Measurements from ENCODE around the gene PLLP.
A peak's percentile ranks its signal among the peaks of the same experiment; 100 is the strongest.
"Not testable (repeated sequence)": the region's sequence is repeated elsewhere in the genome, so short reads cannot be mapped to it uniquely, and the experiment has no call there.

The PLLP gene

GRCh38 chr16:57301126-57301817 is 16.8 kb upstream of the PLLP start:
- FAIRE-seq = no peak

GRCh38 chr16:57300387-57301125 is 16.1 kb upstream of the PLLP start:
- FAIRE-seq = peak; percentile 93

- FAIRE-seq = no peak
Measured at GRCh38 chr16:57299719-57300386, 15.4 kb upstream of the PLLP start.

GRCh38 chr16:57299009-57299718 is 14.7 kb upstream of the PLLP start:
- no peak for FAIRE-seq

- FAIRE-seq = no peak
Measured at GRCh38 chr16:57297856-57298255, 13.4 kb upstream of the PLLP start.

- no peak for FAIRE-seq
Measured at GRCh38 chr16:57289391-57290257, 5.2 kb upstream of the PLLP start.

GRCh38 chr16:57285379-57285778 is 907 bp upstream of the PLLP start:
- FAIRE-seq = no peak

- no peak for FAIRE-seq
Measured at GRCh38 chr16:57284952-57285363, 486 bp upstream of the PLLP start.

GRCh38 chr16:57283959-57284208 is 588 bp downstream of the PLLP start:
- no peak for FAIRE-seq

- FAIRE-seq = no peak
Measured at GRCh38 chr16:57283214-57283958, 1.1 kb downstream of the PLLP start.

- FAIRE-seq = no peak
Measured at GRCh38 chr16:57282510-57283213, 1.8 kb downstream of the PLLP start.

GRCh38 chr16:57281791-57282190 is 2.7 kb downstream of the PLLP start:
- FAIRE-seq = no peak

GRCh38 chr16:57279780-57280638 is 4.5 kb downstream of the PLLP start:
- no peak for FAIRE-seq

GRCh38 chr16:57278494-57278893 is 6.0 kb downstream of the PLLP start:
- FAIRE-seq = no peak

- no peak for FAIRE-seq
Measured at GRCh38 chr16:57277586-57277985, 6.9 kb downstream of the PLLP start.

- no peak for FAIRE-seq
Measured at GRCh38 chr16:57276596-57276995, 7.9 kb downstream of the PLLP start.

GRCh38 chr16:57275946-57276345 is 8.5 kb downstream of the PLLP start:
- not testable (repeated sequence) for FAIRE-seq

GRCh38 chr16:57273826-57274225 is 10.6 kb downstream of the PLLP start:
- no peak for FAIRE-seq

- no peak for FAIRE-seq
Measured at GRCh38 chr16:57273359-57273758, 11.1 kb downstream of the PLLP start.

GRCh38 chr16:57271867-57272495 is 12.5 kb downstream of the PLLP start:
- FAIRE-seq = no peak

Measured in G401.6 (cell line).